GM18873 (cell line): Measurements from ENCODE around the gene CT45A3.
"Not testable (repeated sequence)": the region's sequence is repeated elsewhere in the genome, so short reads cannot be mapped to it uniquely, and the experiment has no call there.

Source experiments
- ATAC-seq: cut with Tn5 transposase; IDR thresholded peaks from one replicate; pipeline ENCODE4 v1.9.1; 2021; ENCODE audit warnings: mild to moderate bottlenecking, moderate library complexity, moderate number of reproducible peaks; ENCODE audit not compliant: unreplicated experiment, low FRiP score

The CT45A3 gene

DNA sequence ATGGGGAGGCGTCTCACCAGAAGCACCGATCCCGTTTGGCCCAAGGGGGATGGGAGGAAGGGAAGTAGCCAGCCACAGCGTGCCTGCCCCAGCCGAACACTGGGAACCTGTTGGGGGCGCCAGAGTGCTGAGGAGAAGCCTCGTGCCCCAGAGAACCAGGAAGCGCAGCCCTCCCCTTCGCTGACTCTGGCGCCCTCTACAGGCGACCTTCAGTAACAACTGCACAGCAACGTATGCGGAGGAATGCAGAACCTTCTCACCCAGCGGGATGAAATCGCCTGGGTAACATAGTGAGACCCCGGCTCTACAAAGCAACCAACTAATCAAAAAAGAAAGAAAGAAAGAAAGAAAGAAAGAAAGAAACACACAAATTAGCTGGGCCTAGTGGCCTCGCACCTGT lies at the start of gene CT45A3:
Gene CT45A3, minus strand, starts transcription at position 101 of the 400 bp plus-strand sequence. CDS start 3,747 bp downstream, outside the sequence.
- ATAC-seq: not testable (repeated sequence)

- not testable (repeated sequence) for ATAC-seq
These were observed 34.7 kb upstream of the CT45A3 start, which contains the start of gene CT45A6 for GRCh38 chrX:135802687-135803086. CT45A6 (minus strand) TSS chrX:135802787; CDS start chrX:135798993, 3,794 bp downstream.

DNA sequence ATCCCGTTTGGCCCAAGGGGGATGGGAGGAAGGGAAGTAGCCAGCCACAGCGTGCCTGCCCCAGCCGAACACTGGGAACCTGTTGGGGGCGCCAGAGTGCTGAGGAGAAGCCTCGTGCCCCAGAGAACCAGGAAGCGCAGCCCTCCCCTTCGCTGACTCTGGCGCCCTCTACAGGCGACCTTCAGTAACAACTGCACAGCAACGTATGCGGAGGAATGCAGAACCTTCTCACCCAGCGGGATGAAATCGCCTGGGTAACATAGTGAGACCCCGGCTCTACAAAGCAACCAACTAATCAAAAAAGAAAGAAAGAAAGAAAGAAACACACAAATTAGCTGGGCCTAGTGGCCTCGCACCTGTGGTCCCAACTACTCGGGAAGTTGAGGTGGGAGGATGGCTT lies 17.4 kb upstream of the CT45A3 start, which contains the start of gene CT45A5:
Gene CT45A5, minus strand, starts transcription at position 101 of the 400 bp plus-strand sequence. CDS start 3,774 bp downstream, outside the sequence.
- ATAC-seq: not testable (repeated sequence)

- ATAC-seq: not testable (repeated sequence)
These were observed 23.3 kb downstream of the CT45A3 start for GRCh38 chrX:135744739-135745138.

DNA sequence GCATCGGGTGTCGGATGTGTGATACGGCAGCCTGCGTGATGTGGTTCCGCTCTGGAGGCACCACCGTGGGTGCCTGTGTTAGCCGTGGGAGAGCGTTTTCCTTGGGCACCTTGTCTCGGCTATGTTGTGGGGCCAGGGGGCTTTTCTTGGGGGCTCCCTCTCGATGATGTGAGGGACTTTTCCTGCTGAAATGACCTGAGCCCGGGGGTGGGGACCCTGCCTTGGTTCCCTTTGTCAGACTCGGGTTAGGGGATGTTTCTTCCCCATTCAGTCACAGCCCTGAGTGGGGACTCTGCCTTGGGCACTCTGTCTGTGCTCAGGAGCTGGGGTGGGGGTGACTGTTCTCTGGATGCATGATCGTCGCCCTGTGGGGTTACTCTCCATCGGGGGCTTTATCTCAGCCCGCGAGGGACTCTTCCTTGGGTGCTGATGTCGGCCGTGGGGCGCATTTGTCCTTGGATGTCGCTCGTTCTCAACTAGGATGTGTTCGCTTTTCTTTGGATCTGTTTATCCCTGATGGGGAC lies 26.7 kb downstream of the CT45A3 start:
- no peak for ATAC-seq

DNA sequence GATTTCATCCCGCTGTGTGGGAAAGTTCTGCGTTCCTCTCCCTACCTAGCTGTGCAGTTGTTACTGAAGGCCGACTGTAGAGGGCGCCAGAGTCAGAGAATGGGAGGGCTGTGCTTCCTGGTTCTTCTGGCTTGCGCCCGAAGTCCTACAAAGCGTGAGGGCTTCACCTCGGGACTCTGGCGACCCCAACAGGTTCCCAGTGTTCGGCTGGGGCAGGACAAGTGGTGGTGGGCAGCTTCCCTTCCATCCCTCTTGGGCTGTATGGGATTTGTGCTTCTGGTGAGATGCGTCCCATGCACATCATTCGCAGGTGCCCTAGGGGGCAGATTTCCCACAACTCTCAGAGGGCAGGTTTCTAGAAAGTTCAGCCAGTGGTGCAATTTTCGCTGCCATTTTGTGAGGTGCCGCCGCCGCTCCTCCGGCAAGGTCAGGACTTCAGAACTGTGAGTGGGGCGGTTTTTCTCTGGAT lies 27.3 kb downstream of the CT45A3 start:
- no peak for ATAC-seq

GRCh38 chrX:135737366-135738071 lies 30.5 kb downstream of the CT45A3 start:
- ATAC-seq: no peak

GRCh38 chrX:135734666-135735065 lies 33.3 kb downstream of the CT45A3 start:
- not testable (repeated sequence) for ATAC-seq

GRCh38 chrX:135713795-135714194 lies 54.2 kb downstream of the CT45A3 start:
- no peak for ATAC-seq

DNA sequence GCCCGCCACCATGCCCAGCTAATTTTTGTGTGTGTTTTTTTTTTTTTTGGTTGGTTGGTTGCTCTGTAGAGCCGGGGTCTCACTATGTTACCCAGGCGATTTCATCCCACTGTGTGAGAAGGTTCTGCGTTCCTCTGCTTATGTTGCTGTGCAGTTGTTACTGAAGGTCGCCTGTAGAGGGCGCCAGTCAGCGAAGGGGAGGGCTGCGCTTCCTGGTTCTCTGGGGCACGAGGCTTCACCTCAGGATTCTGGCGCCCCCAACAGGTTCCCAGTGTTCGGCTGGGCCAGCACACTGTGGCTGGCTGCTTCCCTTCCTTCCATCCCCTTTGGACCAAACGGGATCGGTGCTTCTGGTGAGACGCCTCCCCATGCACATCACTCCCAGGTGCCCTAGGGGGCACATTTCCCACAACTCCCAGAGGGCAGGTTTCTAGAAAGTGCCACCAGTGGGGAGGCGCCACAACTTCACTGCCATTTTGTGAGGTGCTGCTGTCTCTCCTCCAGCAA lies 54.8 kb downstream of the CT45A3 start, which contains the start of gene CT45A1:
Gene CT45A1, plus strand, starts transcription at position 457 of the 507 bp plus-strand sequence. CDS start 5,302 bp downstream, outside the sequence.
- not testable (repeated sequence) for ATAC-seq
